ENCODE data around the gene HOXA7. TPM values are rescaled to one million over a fixed set of nuclear protein-coding genes. Genes with fewer than 3 reads are reported as not detected.

The HOXA7 gene
- total RNA-seq, 1 donor from 2014 or later = 34.2 TPM

DNA sequence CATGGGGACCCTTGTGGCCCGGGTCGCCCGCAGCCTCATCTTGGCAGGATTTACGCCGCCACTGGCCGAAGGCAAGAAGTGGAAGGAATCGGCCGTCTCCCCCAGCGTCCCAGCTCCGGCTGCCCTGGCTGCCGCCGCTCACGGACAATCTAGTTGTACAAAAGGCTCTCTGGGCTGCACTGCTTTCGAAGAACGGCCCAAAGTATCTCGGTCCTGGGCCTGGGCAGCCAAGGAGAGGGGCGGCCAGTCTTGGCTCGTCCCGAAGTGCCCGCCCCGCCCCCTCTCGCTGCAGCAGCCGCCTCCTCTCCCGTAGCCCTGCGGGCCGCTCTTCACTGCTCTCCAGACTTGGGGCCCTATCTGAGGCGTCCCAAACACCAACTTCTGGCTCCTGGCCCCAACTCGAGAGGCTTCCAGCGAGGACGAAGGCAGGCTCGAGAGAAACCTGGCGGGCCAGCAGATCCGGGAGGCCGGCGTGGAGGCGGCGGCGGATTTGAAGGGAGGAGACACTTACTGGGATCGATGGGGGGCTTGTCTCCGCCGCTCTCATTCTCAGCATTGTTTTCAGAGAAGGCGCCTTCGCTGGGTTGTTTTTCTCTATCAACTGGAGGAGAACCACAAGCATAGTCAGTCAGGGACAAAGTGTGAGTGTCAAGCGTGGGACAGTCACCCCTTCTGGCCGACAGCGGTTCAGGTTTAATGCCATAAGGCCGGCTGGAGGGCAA, 8.1 kb upstream of the HOXA7 start:
- no peak for DNase-seq (ENCODE audit: low read depth)
- peak; percentile 9 for TF ChIP-seq CTCF (IDR thresholded peaks at IDR 0.05; ENCODE audit: insufficient read depth, low read length, poor library complexity, severe bottlenecking)
- peaks cover 6% of the 10 kb centered on the region for H3K36me3 ChIP-seq (ENCODE audit: control insufficient read depth, insufficient read depth, low read length)
- no peaks in the 10 kb centered on the region for H3K27me3 ChIP-seq (ENCODE audit: control insufficient read depth, insufficient read depth, low read length)
- peak overlapping the region; percentile 72 for H3K4me3 ChIP-seq (ENCODE audit: low read depth, low read length)

DNA sequence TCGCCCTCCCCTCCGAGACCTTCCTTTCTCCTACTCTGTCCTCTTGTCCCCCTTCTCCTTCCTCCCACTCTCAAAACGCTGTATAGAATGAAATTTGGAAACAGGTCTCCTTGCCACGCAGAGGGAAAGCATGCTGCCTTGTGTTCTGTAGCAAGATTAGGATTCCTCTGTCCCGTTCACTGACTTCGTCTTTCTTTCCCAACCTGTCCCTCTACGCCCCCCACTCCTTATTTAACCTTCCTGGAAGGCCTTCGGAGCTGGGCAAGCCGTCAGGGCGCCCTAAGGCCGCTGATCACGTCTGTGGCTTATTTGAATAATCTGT, 7.5 kb upstream of the HOXA7 start:
- Histone ChIP-seq H3K36me3 (ENCODE audit: control insufficient read depth, insufficient read depth, low read length) (peaks cover 6% of the 10 kb centered on the region), H3K27me3 (ENCODE audit: control insufficient read depth, insufficient read depth, low read length) (no peaks in the 10 kb centered on the region), H3K4me3 (ENCODE audit: low read depth, low read length) (peak overlapping the region; percentile 72)
- TF ChIP-seq CTCF (IDR thresholded peaks at IDR 0.05; ENCODE audit: insufficient read depth, low read length, poor library complexity, severe bottlenecking) = no peak
- DNase-seq (ENCODE audit: low read depth) = no peak

DNA sequence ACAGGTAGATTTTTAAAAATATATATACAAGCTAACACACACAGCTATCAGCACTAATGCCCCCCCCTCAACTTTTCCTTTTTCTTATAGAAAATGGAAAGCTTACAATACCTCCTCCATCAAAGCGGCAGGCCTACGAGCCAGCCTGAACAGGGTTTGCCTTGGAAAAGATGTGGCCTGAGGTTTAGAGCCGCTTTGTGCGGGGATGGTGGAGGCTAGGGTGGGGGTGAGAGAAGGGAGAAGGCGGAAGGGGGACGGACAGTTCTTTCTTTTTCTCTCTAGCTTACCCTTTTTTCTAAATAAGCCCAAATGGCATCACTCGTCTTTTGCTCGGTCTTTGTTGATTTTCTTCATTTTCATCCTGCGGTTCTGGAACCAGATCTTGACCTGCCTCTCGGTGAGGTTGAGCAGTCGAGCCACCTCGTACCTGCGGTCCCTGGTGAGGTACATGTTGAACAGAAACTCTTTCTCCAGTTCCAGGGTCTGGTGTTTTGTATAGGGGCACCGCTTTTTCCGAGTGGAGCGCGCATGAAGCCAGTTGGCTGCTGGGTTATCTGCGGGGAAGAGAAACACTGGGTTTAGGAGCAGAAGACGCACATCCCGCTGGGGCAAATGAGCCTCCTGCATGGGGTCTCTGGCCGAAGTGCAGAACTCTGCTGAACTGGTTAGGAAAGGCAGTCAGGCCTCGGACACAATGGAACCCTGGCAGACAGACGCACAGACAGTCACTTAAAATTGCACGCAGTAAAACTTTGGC, 7.0 kb upstream of the HOXA7 start:
- Histone ChIP-seq H3K27me3 (ENCODE audit: control insufficient read depth, insufficient read depth, low read length) (no peaks in the 10 kb centered on the region), H3K36me3 (ENCODE audit: control insufficient read depth, insufficient read depth, low read length) (peaks cover 4% of the 10 kb centered on the region), H3K4me3 (ENCODE audit: low read depth, low read length) (peak overlapping the region; percentile 72)
- no peak for DNase-seq (ENCODE audit: low read depth)
- no peak for TF ChIP-seq CTCF (IDR thresholded peaks at IDR 0.05; ENCODE audit: insufficient read depth, low read length, poor library complexity, severe bottlenecking)

- Histone ChIP-seq H3K27me3 (ENCODE audit: control insufficient read depth, insufficient read depth, low read length) (no peaks in the 10 kb centered on the region), H3K36me3 (ENCODE audit: control insufficient read depth, insufficient read depth, low read length) (peaks cover 4% of the 10 kb centered on the region), H3K4me3 (ENCODE audit: low read depth, low read length) (peak overlapping the region; percentile 72)
- DNase-seq (ENCODE audit: low read depth) = no peak
- TF ChIP-seq CTCF (IDR thresholded peaks at IDR 0.05; ENCODE audit: insufficient read depth, low read length, poor library complexity, severe bottlenecking) = no peak
These were observed 6.2 kb upstream of the HOXA7 start for GRCh38 chr7:27162561-27163287.

DNA sequence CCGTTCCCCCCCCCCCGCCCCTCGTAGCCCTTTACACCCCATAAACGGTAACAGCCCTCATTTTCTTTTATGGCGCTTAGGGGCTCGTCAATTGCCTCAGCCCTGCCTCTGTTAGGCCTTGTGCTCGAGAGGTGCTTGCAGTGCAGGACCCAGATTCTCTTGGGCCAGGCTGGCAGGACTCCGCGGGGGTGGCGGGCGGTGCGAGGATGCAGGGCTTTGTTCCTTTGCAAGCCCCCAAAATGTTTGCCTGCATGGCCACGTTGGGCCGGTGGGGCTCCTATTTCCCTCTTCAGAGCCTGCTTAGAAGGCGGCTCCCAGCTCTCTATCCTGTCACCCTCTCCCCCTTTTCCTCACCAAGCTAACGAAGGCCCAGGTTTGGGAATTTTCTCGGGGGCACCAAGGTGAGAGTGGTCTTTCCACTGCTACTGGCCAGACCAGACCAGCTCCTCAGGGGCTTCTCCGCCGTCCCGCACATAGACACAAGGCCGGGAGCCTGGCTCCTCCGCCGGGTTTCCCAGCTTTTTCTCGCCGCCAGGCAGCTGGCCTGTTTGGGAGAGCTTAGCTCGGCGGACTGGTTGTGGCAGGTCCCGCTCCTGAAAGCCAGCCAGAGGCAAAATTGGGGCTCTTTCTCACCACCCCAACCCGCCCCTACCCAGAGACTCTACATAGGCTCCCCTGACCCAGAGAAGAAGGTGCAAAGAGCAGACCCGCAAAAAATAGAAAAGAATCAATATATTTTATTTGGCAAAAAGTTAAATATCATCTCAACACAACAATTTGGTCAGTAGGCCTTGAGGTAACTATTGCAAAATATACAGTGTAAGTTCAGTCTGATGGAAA, 5.5 kb upstream of the HOXA7 start:
- no peak for TF ChIP-seq CTCF (IDR thresholded peaks at IDR 0.05; ENCODE audit: insufficient read depth, low read length, poor library complexity, severe bottlenecking)
- Histone ChIP-seq H3K27me3 (ENCODE audit: control insufficient read depth, insufficient read depth, low read length) (no peaks in the 10 kb centered on the region), H3K4me3 (ENCODE audit: low read depth, low read length) (peak overlapping the region; percentile 72)

More for the DNA sequence above, 5.5 kb upstream of the HOXA7 start:
- DNase-seq (ENCODE audit: low read depth) = no peak
- peaks cover 4% of the 10 kb centered on the region for H3K36me3 ChIP-seq (ENCODE audit: control insufficient read depth, insufficient read depth, low read length)
